Measurements from ENCODE around the gene FMNL3. TPM values are rescaled to one million over a fixed set of nuclear protein-coding genes. Genes with fewer than 3 reads are reported as not detected.
"Not testable (repeated sequence)": the region's sequence is repeated elsewhere in the genome, so short reads cannot be mapped to it uniquely, and the experiment has no call there.

The FMNL3 gene
- total RNA-seq, 1 experiment from 2014 or later = 19.4 TPM

DNA sequence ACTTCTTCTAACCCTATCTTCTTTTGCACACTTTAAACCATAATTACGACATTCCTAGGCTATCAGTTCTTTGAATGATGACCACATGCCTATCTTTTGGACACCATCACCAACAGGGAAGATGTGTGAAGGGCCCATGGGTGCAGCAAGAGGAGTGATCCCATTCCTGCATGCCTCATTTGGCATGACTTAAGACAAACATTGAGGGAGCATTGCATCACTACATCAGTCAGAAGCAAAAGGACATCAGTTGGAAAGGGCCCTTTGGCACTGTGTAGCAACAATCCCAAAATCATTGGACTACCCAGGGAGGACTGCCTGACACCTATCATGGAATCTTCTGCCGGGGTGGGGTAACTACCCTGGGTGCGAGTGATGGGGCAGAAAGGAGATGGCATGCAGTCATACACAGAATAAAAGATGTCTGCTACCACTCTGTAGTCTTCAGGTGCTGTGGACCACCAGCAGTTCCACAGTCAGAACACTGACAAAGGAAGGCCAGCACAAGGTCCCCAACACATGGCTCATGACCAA is 23.4 kb upstream of the FMNL3 start:
- DNase-seq = no peak
- Histone ChIP-seq H3K4me3 (ENCODE audit: insufficient read depth, low read depth, low read length) (no peak overlapping the region), H3K27me3 (ENCODE audit: control insufficient read depth, insufficient read depth, low read length) (no peaks in the 10 kb centered on the region), H3K36me3 (replicated peaks; ENCODE audit: control insufficient read depth, insufficient read depth, low read length) (no peaks in the 10 kb centered on the region)

GRCh38 chr12:49730050-49730449 is 22.8 kb upstream of the FMNL3 start:
- Histone ChIP-seq H3K4me3 (ENCODE audit: insufficient read depth, low read depth, low read length) (no peak overlapping the region), H3K27me3 (ENCODE audit: control insufficient read depth, insufficient read depth, low read length) (no peaks in the 10 kb centered on the region), H3K36me3 (replicated peaks; ENCODE audit: control insufficient read depth, insufficient read depth, low read length) (no peaks in the 10 kb centered on the region)
- no peak for DNase-seq

DNA sequence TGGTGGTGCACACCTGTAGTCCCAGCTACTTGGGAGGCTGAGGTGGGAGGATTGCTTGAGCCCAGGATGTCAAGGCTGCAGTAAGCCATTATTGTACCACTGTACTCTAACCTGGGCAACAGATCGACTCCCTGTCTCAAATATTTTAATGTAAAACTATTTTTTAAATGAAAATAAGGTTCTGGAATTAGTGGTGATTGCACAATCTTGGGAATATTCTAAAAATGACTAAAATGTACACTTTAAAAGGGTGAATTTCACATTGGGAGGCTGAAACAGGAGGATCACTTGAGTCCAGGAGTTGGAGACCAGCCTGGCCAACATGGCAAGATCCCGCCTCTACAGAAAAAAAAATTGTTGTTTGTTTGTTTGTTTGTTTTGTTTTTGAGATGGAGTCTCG is 21.2 kb upstream of the FMNL3 start:
- H3K27me3 ChIP-seq (ENCODE audit: control insufficient read depth, insufficient read depth, low read length) = no peaks in the 10 kb centered on the region

GRCh38 chr12:49721355-49721754 is 14.2 kb upstream of the FMNL3 start:
- DNase-seq; H3K4me3 ChIP-seq (ENCODE audit: insufficient read depth, low read depth, low read length); H3K27me3 ChIP-seq (ENCODE audit: control insufficient read depth, insufficient read depth, low read length); H3K36me3 ChIP-seq (replicated peaks; ENCODE audit: control insufficient read depth, insufficient read depth, low read length): not testable (repeated sequence)

More for the DNA sequence above, 21.2 kb upstream of the FMNL3 start:
- no peak for DNase-seq
- Histone ChIP-seq H3K4me3 (ENCODE audit: insufficient read depth, low read depth, low read length) (no peak overlapping the region), H3K36me3 (replicated peaks; ENCODE audit: control insufficient read depth, insufficient read depth, low read length) (no peaks in the 10 kb centered on the region)

- Histone ChIP-seq H3K36me3 (replicated peaks; ENCODE audit: control insufficient read depth, insufficient read depth, low read length) (no peaks in the 10 kb centered on the region), H3K4me3 (ENCODE audit: insufficient read depth, low read depth, low read length) (no peak overlapping the region), H3K27me3 (ENCODE audit: control insufficient read depth, insufficient read depth, low read length) (no peaks in the 10 kb centered on the region; the same call in 1 of the 2 replicates)
- no peak for DNase-seq
Observed at GRCh38 chr12:49720214-49720613, 13.0 kb upstream of the FMNL3 start.

DNA sequence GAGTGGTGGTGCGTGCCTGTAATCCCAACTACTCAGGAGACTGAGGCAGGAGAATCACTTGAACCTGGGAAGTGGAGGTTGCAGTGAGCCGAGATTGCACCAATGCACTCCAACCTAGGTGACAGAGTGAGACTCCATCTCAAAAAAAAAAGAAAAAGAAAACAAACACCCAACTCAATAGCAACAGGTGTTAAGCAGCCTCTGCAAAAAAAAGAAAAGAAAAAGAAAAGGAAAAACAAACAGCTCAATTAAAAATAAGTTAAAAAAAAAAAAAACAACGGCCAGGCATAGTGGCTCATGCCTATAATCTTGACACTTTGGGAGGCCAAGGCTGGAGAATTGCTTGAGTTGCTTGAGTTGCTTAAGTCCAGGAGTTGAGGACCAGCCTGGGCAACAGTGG is 10.6 kb upstream of the FMNL3 start:
- H3K4me3 ChIP-seq (ENCODE audit: insufficient read depth, low read depth, low read length); H3K36me3 ChIP-seq (replicated peaks; ENCODE audit: control insufficient read depth, insufficient read depth, low read length); DNase-seq; H3K27me3 ChIP-seq (ENCODE audit: control insufficient read depth, insufficient read depth, low read length): not testable (repeated sequence)

DNA sequence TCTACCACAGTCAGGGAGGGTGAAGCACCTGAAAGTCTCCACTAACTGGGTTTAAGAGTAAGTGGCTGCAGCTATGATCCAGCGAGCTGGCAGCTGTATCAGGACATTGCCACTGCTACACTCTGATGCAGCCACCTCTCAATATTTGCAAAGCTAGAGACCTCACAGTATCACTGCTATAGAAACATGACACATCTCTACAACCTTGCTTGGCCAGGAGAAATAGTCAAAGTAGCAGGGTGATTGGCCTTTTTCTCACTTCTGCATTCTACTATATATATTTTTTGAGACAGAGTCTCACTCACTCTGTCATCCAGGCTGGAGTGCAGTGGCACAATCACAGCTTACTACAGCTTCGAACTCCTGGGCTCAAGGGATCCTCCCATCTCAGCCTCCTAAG is 9.3 kb upstream of the FMNL3 start:
- no peaks in the 10 kb centered on the region for H3K36me3 ChIP-seq (replicated peaks; ENCODE audit: control insufficient read depth, insufficient read depth, low read length)
- peaks cover under 1% of the 10 kb centered on the region; the same call in 1 of the 2 replicates for H3K27me3 ChIP-seq (ENCODE audit: control insufficient read depth, insufficient read depth, low read length)
- H3K4me3 ChIP-seq (ENCODE audit: insufficient read depth, low read depth, low read length) = no peak overlapping the region
- DNase-seq = no peak

- H3K36me3 ChIP-seq (replicated peaks; ENCODE audit: control insufficient read depth, insufficient read depth, low read length); H3K27me3 ChIP-seq (ENCODE audit: control insufficient read depth, insufficient read depth, low read length); DNase-seq; H3K4me3 ChIP-seq (ENCODE audit: insufficient read depth, low read depth, low read length): not testable (repeated sequence)
Observed at GRCh38 chr12:49713952-49714351, 6.7 kb upstream of the FMNL3 start.

DNA sequence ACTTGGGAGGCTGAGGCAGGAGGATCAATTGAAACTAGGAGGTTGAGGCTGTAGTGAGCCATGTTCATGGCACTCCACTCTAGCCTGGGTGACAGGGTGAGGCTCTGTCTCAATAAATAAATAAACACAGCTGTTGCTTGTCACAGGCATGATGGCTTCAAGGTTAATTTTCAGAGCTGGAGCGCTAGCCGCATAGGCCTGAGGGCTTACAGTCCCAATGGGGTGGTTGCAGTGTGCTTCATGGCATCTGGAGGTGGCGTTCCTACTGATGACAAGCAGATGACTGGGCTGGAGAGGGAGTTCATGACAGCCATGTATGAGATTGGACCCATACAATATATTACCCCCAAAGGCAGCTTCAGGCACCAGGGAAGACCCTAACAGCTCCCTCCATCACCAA is 1.6 kb upstream of the FMNL3 start:
- Histone ChIP-seq H3K36me3 (replicated peaks; ENCODE audit: control insufficient read depth, insufficient read depth, low read length) (no peaks in the 10 kb centered on the region), H3K4me3 (ENCODE audit: insufficient read depth, low read depth, low read length) (no peak overlapping the region), H3K27me3 (ENCODE audit: control insufficient read depth, insufficient read depth, low read length) (peaks cover 14% of the 10 kb centered on the region)
- DNase-seq = no peak

DNA sequence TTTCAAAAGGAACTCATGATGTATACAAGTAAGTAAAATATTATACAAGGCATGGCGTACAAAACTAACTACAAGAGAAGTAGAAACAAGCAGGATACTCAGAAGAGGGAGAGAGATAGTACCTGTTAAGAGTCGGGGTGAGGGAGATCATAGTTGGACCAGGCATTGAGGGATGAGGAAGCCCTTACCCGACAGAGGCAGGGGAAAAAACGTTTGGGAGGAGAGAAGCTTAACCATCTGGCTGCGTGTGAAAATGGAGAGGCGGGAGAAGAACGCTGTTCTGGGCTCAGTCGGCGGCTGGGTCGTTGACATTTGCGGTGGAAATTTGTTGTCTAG is 575 bp upstream of the FMNL3 start:
- Histone ChIP-seq H3K27me3 (ENCODE audit: control insufficient read depth, insufficient read depth, low read length) (peaks cover 14% of the 10 kb centered on the region), H3K36me3 (replicated peaks; ENCODE audit: control insufficient read depth, insufficient read depth, low read length) (no peaks in the 10 kb centered on the region), H3K4me3 (ENCODE audit: insufficient read depth, low read depth, low read length) (no peak overlapping the region)
- no peak for DNase-seq

GRCh38 chr12:49706351-49707127 is 666 bp downstream of the FMNL3 start:
- Histone ChIP-seq H3K27me3 (ENCODE audit: control insufficient read depth, insufficient read depth, low read length) (peaks cover 14% of the 10 kb centered on the region), H3K4me3 (ENCODE audit: insufficient read depth, low read depth, low read length) (peak overlapping the region; percentile 91)
- peak; percentile 83 for DNase-seq

GRCh38 chr12:49705479-49706134 is 1.6 kb downstream of the FMNL3 start:
- peak; percentile 37 for DNase-seq

More at GRCh38 chr12:49706351-49707127, 666 bp downstream of the FMNL3 start:
- no peaks in the 10 kb centered on the region for H3K36me3 ChIP-seq (replicated peaks; ENCODE audit: control insufficient read depth, insufficient read depth, low read length)

DNA sequence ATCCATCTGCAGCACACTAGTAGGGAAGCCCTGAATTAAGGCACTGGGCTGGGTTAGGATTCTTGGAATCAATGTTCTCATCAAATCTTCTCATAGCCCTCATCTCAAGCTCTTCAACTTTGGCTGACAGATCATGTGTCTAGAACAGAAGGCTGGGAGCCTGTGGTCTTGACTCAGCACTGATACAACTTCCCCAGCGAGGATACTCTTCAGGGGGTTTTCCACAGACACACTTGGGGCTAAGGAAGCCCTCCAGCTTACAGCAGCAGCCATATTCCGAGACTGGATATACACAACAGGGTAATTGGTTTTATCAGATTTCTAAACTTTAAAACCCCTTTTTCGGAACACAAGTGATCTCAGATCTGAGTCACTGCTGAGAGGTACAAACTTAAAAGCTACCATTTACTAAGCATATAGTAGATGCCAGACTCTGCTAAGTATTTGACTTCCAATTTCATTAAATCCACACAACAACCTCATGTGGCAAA is 3.5 kb downstream of the FMNL3 start:
- H3K4me3 ChIP-seq (ENCODE audit: insufficient read depth, low read depth, low read length) = no peak overlapping the region
- H3K27me3 ChIP-seq (ENCODE audit: control insufficient read depth, insufficient read depth, low read length) = peaks cover 8% of the 10 kb centered on the region
- DNase-seq = no peak
- H3K36me3 ChIP-seq (replicated peaks; ENCODE audit: control insufficient read depth, insufficient read depth, low read length) = no peaks in the 10 kb centered on the region

More at GRCh38 chr12:49705479-49706134, 1.6 kb downstream of the FMNL3 start:
- H3K27me3 ChIP-seq (ENCODE audit: control insufficient read depth, insufficient read depth, low read length) = peaks cover 13% of the 10 kb centered on the region
- H3K36me3 ChIP-seq (replicated peaks; ENCODE audit: control insufficient read depth, insufficient read depth, low read length) = no peaks in the 10 kb centered on the region
- H3K4me3 ChIP-seq (ENCODE audit: insufficient read depth, low read depth, low read length) = peak overlapping the region; percentile 91

DNA sequence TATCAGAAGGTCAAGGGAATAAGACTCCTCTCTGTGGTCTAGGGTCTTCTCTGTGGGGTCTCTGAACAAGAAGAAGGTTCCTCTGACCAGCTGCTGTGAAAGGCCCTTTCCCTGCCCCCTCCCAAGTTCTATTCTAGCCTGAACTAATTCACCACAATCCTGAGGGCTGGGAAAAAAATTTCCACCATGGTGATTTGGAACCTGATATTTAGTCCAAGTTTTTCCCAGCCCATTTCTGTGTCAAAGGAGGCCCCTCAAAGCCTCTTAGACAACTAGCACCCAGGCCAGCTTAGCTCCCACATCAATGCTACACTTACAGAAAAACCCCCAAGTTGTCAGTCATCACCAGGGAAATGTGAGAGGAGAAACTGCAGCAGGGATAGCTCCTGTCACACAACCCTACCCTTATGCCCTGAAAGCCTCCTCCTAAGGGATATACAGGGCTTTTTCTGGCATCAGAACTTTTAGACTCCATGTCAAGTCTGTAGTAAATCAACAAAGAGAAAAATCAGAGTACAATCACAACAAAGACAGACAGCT is 4.5 kb downstream of the FMNL3 start:
- peaks cover 1% of the 10 kb centered on the region; the same call in 1 of the 2 replicates for H3K27me3 ChIP-seq (ENCODE audit: control insufficient read depth, insufficient read depth, low read length)
- DNase-seq = no peak
- H3K36me3 ChIP-seq (replicated peaks; ENCODE audit: control insufficient read depth, insufficient read depth, low read length) = no peaks in the 10 kb centered on the region
- no peak overlapping the region for H3K4me3 ChIP-seq (ENCODE audit: insufficient read depth, low read depth, low read length)

DNA sequence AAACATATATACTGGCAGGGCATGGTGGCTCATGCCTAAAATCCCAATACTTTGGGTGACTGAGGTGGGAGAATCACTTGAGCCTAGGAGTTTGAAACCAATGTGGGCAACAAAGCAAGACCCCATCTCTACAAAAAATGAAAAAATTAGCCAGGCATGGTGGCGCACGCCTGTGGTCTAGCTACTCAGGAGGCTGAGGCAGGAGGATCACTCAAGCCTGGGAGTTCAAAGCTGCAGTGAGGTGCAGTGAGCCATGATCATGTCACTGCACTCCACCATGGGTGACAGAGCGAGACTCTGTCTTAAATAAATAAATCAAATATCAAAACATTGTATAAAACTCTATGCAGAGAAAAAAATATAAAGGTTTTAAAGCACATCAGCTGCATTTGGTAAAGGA is 5.2 kb downstream of the FMNL3 start:
- no peak overlapping the region for H3K4me3 ChIP-seq (ENCODE audit: insufficient read depth, low read depth, low read length)
- no peaks in the 10 kb centered on the region for H3K27me3 ChIP-seq (ENCODE audit: control insufficient read depth, insufficient read depth, low read length)

More for the DNA sequence above, 5.2 kb downstream of the FMNL3 start:
- no peak for DNase-seq
- no peaks in the 10 kb centered on the region for H3K36me3 ChIP-seq (replicated peaks; ENCODE audit: control insufficient read depth, insufficient read depth, low read length)

All from H7 (cell line).